ENCODE measurements around the gene BEST1. TPM values are rescaled to one million over a fixed set of nuclear protein-coding genes. Genes with fewer than 3 reads are reported as not detected.

BEST1 gene
- polyA plus RNA-seq, 1 donor from 2014 or later: 6.4 TPM

GRCh38 chr11:61978703-61979661 is 28.8 kb downstream of the BEST1 start:
- no peaks in the 10 kb centered on the region for H3F3A ChIP-seq (ENCODE audit: insufficient read depth, low read length, poor library complexity, severe bottlenecking)
- H3K79me2 ChIP-seq (replicated peaks; ENCODE audit: insufficient read depth, low read length): no peaks in the 10 kb centered on the region
- H3K4me3 ChIP-seq (ENCODE audit: low read length): no peak overlapping the region
- TF ChIP-seq EZH2 (IDR thresholded peaks at IDR 0.05; ENCODE audit: borderline replicate concordance, insufficient read depth, low read length, poor library complexity, severe bottlenecking): no peak
- no peak for TF ChIP-seq RAD21 (conservative IDR thresholded peaks at IDR 0.05)
- no peak for TF ChIP-seq REST (IDR thresholded peaks at IDR 0.05; ENCODE audit: borderline replicate concordance)
- no peak for TF ChIP-seq TAF1 (IDR thresholded peaks at IDR 0.05; ENCODE audit: low read depth)
- TF ChIP-seq CTCF (IDR thresholded peaks at IDR 0.05; ENCODE audit: poor library complexity, severe bottlenecking): no peak
- TF ChIP-seq POLR2AphosphoS5 (IDR thresholded peaks at IDR 0.05): no peak
- no peak for TF ChIP-seq SMC3 (conservative IDR thresholded peaks at IDR 0.05; ENCODE audit: poor library complexity)
- H3K4me2 ChIP-seq (ENCODE audit: low read length): no peak overlapping the region
- H3K9me2 ChIP-seq (ENCODE audit: insufficient read depth, low read length): no peaks in the 10 kb centered on the region
- no peaks in the 10 kb centered on the region for H3K9me3 ChIP-seq (ENCODE audit: low read length)
- no peak overlapping the region for H3K27ac ChIP-seq (ENCODE audit: low read length)
- no peaks in the 10 kb centered on the region for H4K20me1 ChIP-seq (ENCODE audit: insufficient read depth)
- H2AFZ ChIP-seq (ENCODE audit: low read depth, low read length): no peak overlapping the region
- no peaks in the 10 kb centered on the region for H3K36me3 ChIP-seq (ENCODE audit: insufficient read depth, low read length)
- H3K9ac ChIP-seq (ENCODE audit: low read length): no peak overlapping the region
- H3K27me3 ChIP-seq (ENCODE audit: insufficient read depth, low read depth, low read length): no peaks in the 10 kb centered on the region

- no peak overlapping the region for H3K27ac ChIP-seq (ENCODE audit: low read length)
- H3K9ac ChIP-seq (ENCODE audit: low read length): no peak overlapping the region
- H2AFZ ChIP-seq (ENCODE audit: low read depth, low read length): no peak overlapping the region
- no peaks in the 10 kb centered on the region for H3K27me3 ChIP-seq (ENCODE audit: insufficient read depth, low read depth, low read length)
- H3K9me2 ChIP-seq (ENCODE audit: insufficient read depth, low read length): no peaks in the 10 kb centered on the region
- H3K79me2 ChIP-seq (replicated peaks; ENCODE audit: insufficient read depth, low read length): no peaks in the 10 kb centered on the region
- H3F3A ChIP-seq (ENCODE audit: insufficient read depth, low read length, poor library complexity, severe bottlenecking): no peaks in the 10 kb centered on the region
- no peak overlapping the region for H3K4me3 ChIP-seq (ENCODE audit: low read length)
- no peaks in the 10 kb centered on the region for H3K9me3 ChIP-seq (ENCODE audit: low read length)
- TF ChIP-seq MXI1 (conservative IDR thresholded peaks at IDR 0.05; ENCODE audit: poor library complexity, severe bottlenecking): no peak
- H4K20me1 ChIP-seq (ENCODE audit: insufficient read depth): no peaks in the 10 kb centered on the region
- no peaks in the 10 kb centered on the region for H3K36me3 ChIP-seq (ENCODE audit: insufficient read depth, low read length)
- no peak overlapping the region for H3K4me2 ChIP-seq (ENCODE audit: low read length)
Observed at GRCh38 chr11:61980783-61981541, 30.8 kb downstream of the BEST1 start.
